ENCODE data around the gene ROPN1B.

Gene ROPN1B

GRCh38 chr3:126031981-126032471, 63.0 kb downstream of the ROPN1B start:
- DNase-seq (ENCODE audit: low read depth), result no peak

All from iris pigment epithelial cell (primary cell).